ENCODE data around the gene KANSL1L.

KANSL1L gene

DNA sequence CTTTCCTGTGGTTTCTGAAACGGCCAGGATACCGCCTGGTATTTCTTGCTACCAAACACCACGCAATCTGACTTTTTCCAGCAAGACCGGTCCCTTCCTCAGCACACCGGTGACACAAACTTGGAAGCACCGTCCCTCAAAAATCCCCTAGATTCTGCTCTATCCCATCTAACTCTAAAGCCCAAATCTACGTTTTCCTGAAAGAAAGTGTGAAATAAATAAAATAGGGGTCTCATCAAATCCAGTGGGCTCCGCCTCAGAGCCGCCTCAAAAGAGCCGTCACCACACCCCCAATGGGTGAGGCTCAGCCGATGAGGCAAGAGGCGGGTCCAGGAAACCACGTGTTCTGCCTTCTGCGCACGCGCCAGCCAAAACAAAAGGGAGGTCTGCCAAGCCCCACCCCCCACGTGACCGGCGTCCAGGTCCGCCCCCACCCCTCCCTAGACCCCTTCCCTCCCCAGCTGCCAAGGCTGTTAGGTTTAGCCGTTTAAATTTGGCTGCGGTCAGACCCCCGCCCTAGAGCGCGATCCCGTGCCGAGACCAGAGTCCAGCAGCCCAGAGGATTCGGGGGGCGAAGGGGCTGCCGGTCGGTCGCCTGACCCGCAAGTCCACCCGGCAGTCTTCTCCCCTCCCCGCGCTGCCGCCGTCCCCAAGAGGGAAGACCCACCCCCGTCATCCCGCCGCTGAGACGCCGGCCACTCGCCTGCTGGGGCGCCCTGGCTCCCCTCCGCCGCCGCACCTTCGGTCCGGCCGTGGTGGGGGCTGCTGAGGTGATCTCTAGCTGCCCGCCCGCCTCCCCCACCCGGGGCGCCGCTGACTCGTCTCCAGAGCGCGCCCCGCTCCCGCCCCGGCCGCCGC is 534 bp downstream of the KANSL1L start:
- no peak for TF ChIP-seq CTCF (IDR thresholded peaks at IDR 0.05)
- Histone ChIP-seq H3K27me3 (peaks cover 14% of the 10 kb centered on the region), H3K36me3 (no peaks in the 10 kb centered on the region), H3K27ac (peak overlapping the region; percentile 99), H3K4me1 (ENCODE audit: control insufficient read depth in 1 of 2, insufficient read depth in 1 of 2, low read depth in 1 of 2, low read length in 1 of 2) (peaks cover 26 to 27% of the 10 kb centered on the region in 2 experiments), H3K9me3 (no peaks in the 10 kb centered on the region), H3K4me3 (ENCODE audit: low read depth in 1 of 2, low read length in 1 of 2) (peak overlapping the region; percentile 60 to 95)

DNA sequence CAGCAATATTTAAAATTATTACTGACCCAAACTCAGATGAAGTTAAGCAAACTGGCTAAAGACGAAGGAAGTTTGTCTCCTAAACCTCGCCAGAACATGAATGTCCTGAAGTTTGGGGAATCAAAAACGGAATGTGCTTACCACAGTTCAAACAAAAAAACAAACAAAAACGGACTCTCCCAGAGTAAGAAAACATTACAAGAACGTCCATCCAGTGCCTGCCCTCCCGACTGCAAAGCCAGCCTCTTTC is 1.1 kb downstream of the KANSL1L start:
- H3K9me3 ChIP-seq: no peaks in the 10 kb centered on the region
- TF ChIP-seq CTCF (IDR thresholded peaks at IDR 0.05): no peak
- no peaks in the 10 kb centered on the region for H3K36me3 ChIP-seq
- peak overlapping the region; percentile 99 for H3K27ac ChIP-seq
- peaks cover 14% of the 10 kb centered on the region for H3K27me3 ChIP-seq
- peak overlapping the region; percentile 60 to 95 for H3K4me3 ChIP-seq (ENCODE audit: low read depth in 1 of 2, low read length in 1 of 2)
- H3K4me1 ChIP-seq (ENCODE audit: control insufficient read depth in 1 of 2, insufficient read depth in 1 of 2, low read depth in 1 of 2, low read length in 1 of 2): peaks cover 26 to 27% of the 10 kb centered on the region in 2 experiments

- peaks cover 26 to 27% of the 10 kb centered on the region in 2 experiments for H3K4me1 ChIP-seq (ENCODE audit: control insufficient read depth in 1 of 2, insufficient read depth in 1 of 2, low read depth in 1 of 2, low read length in 1 of 2)
- peak overlapping the region; percentile 99 for H3K27ac ChIP-seq
- H3K4me3 ChIP-seq (ENCODE audit: low read depth in 1 of 2, low read length in 1 of 2): peak overlapping the region; percentile 60 to 95
- H3K9me3 ChIP-seq: no peaks in the 10 kb centered on the region
- TF ChIP-seq CTCF (IDR thresholded peaks at IDR 0.05): no peak
- H3K27me3 ChIP-seq: peaks cover 14% of the 10 kb centered on the region
- no peaks in the 10 kb centered on the region for H3K36me3 ChIP-seq
Measured at GRCh38 chr2:210169516-210170195, 1.6 kb downstream of the KANSL1L start.

DNA sequence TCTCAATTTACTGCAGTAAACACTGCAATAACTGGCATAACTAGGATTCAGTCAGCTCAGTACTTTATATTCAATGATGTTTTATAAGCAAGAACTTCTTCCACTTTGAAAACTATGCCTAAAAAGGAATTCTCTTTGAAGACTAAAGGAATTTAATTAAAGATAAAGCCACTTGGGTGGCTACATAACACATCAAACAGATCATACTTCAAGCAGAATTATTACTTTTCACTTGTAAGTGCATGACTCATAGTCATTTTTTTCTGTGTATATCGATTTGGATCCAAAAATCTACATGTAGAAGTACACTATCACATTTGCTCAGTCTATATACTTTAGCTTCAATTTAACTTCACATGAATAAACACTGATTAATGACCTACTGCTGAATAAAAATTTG is 4.0 kb downstream of the KANSL1L start:
- Histone ChIP-seq H3K9me3 (no peaks in the 10 kb centered on the region), H3K27me3 (peaks cover 6% of the 10 kb centered on the region), H3K27ac (no peak overlapping the region), H3K36me3 (no peaks in the 10 kb centered on the region), H3K4me1 (ENCODE audit: control insufficient read depth in 1 of 2, insufficient read depth in 1 of 2, low read depth in 1 of 2, low read length in 1 of 2) (peaks cover 30 to 31% of the 10 kb centered on the region in 2 experiments), H3K4me3 (ENCODE audit: low read depth in 1 of 2, low read length in 1 of 2) (no peak overlapping the region)
- TF ChIP-seq CTCF (IDR thresholded peaks at IDR 0.05): no peak

GRCh38 chr2:210162466-210163124 is 8.6 kb downstream of the KANSL1L start:
- no peak for TF ChIP-seq CTCF (IDR thresholded peaks at IDR 0.05)
- Histone ChIP-seq H3K9me3 (no peaks in the 10 kb centered on the region), H3K4me1 (ENCODE audit: control insufficient read depth in 1 of 2, insufficient read depth in 1 of 2, low read depth in 1 of 2, low read length in 1 of 2) (peaks cover 7 to 8% of the 10 kb centered on the region in 2 experiments), H3K4me3 (ENCODE audit: low read depth in 1 of 2, low read length in 1 of 2) (no peak overlapping the region), H3K36me3 (no peaks in the 10 kb centered on the region), H3K27me3 (no peaks in the 10 kb centered on the region), H3K27ac (peak overlapping the region; percentile 53)

Measured in neutrophil (primary cell).